Progenitor cell of endocrine pancreas (in vitro differentiated cells): ENCODE measurements around the gene CPLX1. TPM values are rescaled to one million over a fixed set of nuclear protein-coding genes. Genes with fewer than 3 reads are reported as not detected.

Experiments
- DNase-seq: peaks from one replicate; pipeline ENCODE4 v3.0.0; 2021; ENCODE audit warnings: low spot score; ENCODE audit not compliant: unreplicated experiment
- H3K27ac Mint-ChIP-seq: 2 replicates; pipeline ENCODE4 v1.8.0; 2021; ENCODE audit warnings: mild to moderate bottlenecking, moderate library complexity, mixed read lengths
- H3K27me3 Mint-ChIP-seq: 2 replicates; pipeline ENCODE4 v1.8.0; 2021; ENCODE audit warnings: mixed read lengths
- H3K36me3 Mint-ChIP-seq: 2 replicates; pipeline ENCODE4 v1.8.0; 2022; ENCODE audit warnings: mixed read lengths; ENCODE audit not compliant: insufficient read depth
- H3K4me1 Mint-ChIP-seq: 2 replicates; pipeline ENCODE4 v1.8.0; 2021; ENCODE audit warnings: low read depth, mixed read lengths
- H3K4me3 Mint-ChIP-seq: 2 replicates; pipeline ENCODE4 v1.8.0; 2021; ENCODE audit warnings: low read depth, mild to moderate bottlenecking, moderate library complexity, mixed read lengths
- H3K9me3 Mint-ChIP-seq: 2 replicates; pipeline ENCODE4 v1.8.0; 2021; ENCODE audit warnings: low read depth, mixed read lengths
- CTCF ChIP-seq: fragments of 200-600 bp; sonication (generic); IDR thresholded peaks from one replicate; pipeline ENCODE4 v1.5.0; 2021; ENCODE audit warnings: antibody characterized with exemption, mild to moderate bottlenecking; ENCODE audit not compliant: unreplicated experiment
- total RNA-seq: library from RNA; stranded (reverse); gene quantifications from 2 replicates; pipeline ENCODE4 v1.2.1, GENCODE V29; 2021

Gene CPLX1
- total RNA-seq, 1 donor from 2014 or later: 1.4 TPM

GRCh38 chr4:788006-788635 lies 37.8 kb downstream of the CPLX1 start:
- H3K27me3 Mint-ChIP-seq: peaks cover 36% of the 10 kb centered on the region
- H3K27ac Mint-ChIP-seq: no peak overlapping the region
- no peaks in the 10 kb centered on the region for H3K36me3 Mint-ChIP-seq
- DNase-seq: no peak
- no peaks in the 10 kb centered on the region for H3K9me3 Mint-ChIP-seq
- H3K4me3 Mint-ChIP-seq: no peak overlapping the region
- peaks cover 4% of the 10 kb centered on the region for H3K4me1 Mint-ChIP-seq
- TF ChIP-seq CTCF: no peak

DNA sequence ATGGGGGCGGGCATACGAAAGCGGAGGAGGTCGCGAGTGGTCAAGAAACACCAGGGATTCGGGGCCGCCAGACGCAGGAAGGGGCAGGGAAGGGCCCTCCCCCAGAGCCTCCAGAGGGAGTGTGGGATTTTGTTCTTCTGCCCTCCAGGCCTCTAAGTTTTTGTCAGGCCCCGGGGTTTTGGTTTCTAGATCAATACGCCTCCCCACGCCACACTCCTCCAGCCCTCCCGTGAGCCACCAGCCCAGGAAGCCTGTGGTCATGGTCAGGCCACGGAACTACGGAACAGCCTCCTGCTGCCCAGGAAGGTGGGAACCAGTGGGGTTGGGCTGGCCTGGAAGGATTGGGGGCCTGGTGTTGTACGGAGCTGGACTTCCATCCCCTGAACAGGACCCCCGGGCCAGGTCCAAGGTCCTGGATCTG lies 38.4 kb downstream of the CPLX1 start:
- Mint-ChIP-seq H3K27ac (no peak overlapping the region), H3K4me3 (no peak overlapping the region), H3K27me3 (peaks cover 31% of the 10 kb centered on the region)

DNA sequence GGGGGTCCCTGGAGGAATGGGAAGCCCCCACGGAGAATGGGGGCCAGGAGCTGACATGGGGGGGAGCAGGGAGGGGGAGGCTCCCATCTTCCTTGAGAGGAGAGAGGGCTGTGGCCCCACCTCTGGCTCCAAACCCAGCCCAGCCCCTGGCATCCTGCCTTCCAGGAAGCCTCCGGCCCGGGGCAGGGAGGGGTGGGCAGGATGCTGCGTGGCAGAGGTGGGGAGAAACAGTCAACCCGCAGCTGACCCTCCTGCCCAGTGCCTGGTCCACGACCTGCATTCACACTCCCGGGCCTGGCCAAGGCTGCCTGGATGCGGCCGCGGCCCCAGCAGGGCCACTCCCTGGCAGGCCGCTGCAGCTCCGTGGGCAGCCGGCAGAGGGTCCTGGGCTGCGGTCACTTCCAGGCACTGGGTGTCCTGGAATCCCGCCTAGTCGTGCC lies 39.0 kb downstream of the CPLX1 start:
- Mint-ChIP-seq H3K4me3 (no peak overlapping the region), H3K9me3 (no peaks in the 10 kb centered on the region), H3K27ac (no peak overlapping the region), H3K4me1 (peaks cover 13% of the 10 kb centered on the region), H3K27me3 (peaks cover 31% of the 10 kb centered on the region), H3K36me3 (no peaks in the 10 kb centered on the region)
- no peak for DNase-seq
- no peak for TF ChIP-seq CTCF

More for the DNA sequence above, 38.4 kb downstream of the CPLX1 start:
- DNase-seq: no peak
- Mint-ChIP-seq H3K36me3 (no peaks in the 10 kb centered on the region), H3K9me3 (no peaks in the 10 kb centered on the region), H3K4me1 (peaks cover 9% of the 10 kb centered on the region)
- TF ChIP-seq CTCF: no peak

- no peak for DNase-seq
- Mint-ChIP-seq H3K27ac (no peak overlapping the region), H3K36me3 (no peaks in the 10 kb centered on the region), H3K4me3 (no peak overlapping the region), H3K4me1 (peaks cover 13% of the 10 kb centered on the region), H3K27me3 (peaks cover 31% of the 10 kb centered on the region), H3K9me3 (no peaks in the 10 kb centered on the region)
- TF ChIP-seq CTCF: no peak
These were observed 39.7 kb downstream of the CPLX1 start for GRCh38 chr4:786074-786741.

GRCh38 chr4:785332-786073 lies 40.4 kb downstream of the CPLX1 start:
- TF ChIP-seq CTCF: no peak
- no peaks in the 10 kb centered on the region for H3K9me3 Mint-ChIP-seq
- H3K27ac Mint-ChIP-seq: no peak overlapping the region
- DNase-seq: no peak
- no peaks in the 10 kb centered on the region for H3K36me3 Mint-ChIP-seq
- peaks cover 16% of the 10 kb centered on the region for H3K4me1 Mint-ChIP-seq
- peaks cover 26% of the 10 kb centered on the region for H3K27me3 Mint-ChIP-seq
- peak overlapping the region; percentile 58 for H3K4me3 Mint-ChIP-seq
